PC-3 (cell line): ENCODE results near the gene ENHO. TPM values are rescaled to one million over a fixed set of nuclear protein-coding genes. Genes with fewer than 3 reads are reported as not detected.

Experiments
- ATAC-seq: fragments of 200-7000 bp; cut with Tn5 transposase; 2 replicates; pipeline ENCODE4 v1.9.1; 2020; ENCODE audit warnings: mild to moderate bottlenecking, moderate library complexity
- BruUV-seq: library from RNA; stranded (reverse); fragments of 400-500 nt; replicated peaks from 2 replicates; lab custom pipeline; 2021; lab: Mats Ljungman, UMichigan
- CTCF ChIA-PET: fragments of 300-600 bp; sonication (Branson Sonifier 250); formaldehyde crosslinking; loops from one replicate; lab custom pipeline; 2022; ENCODE audit warnings: antibody characterized with exemption; lab: Charles Lee
- POLR2A ChIA-PET: fragments of 300-600 bp; sonication (Branson Sonifier 250); formaldehyde crosslinking; loops from one replicate; lab custom pipeline; 2022; ENCODE audit warnings: antibody characterized with exemption; ENCODE audit not compliant: unreplicated experiment; lab: Charles Lee
- DNase-seq: peaks from one replicate; pipeline ENCODE4 v3.0.0-alpha.2; 2015
- H2AFZ ChIP-seq: fragments of 300-600 bp; sonication (generic); 2 replicates; pipeline ENCODE4 v1.6.0; 2016; ENCODE audit warnings: antibody characterized with exemption, low read length
- H3F3A ChIP-seq: fragments of 300-600 bp; sonication (generic); one replicate; pipeline ENCODE4 v1.6.0; 2017; ENCODE audit warnings: antibody characterized with exemption, low read length, control low read depth, mild to moderate bottlenecking; ENCODE audit not compliant: unreplicated experiment
- H3K27ac ChIP-seq: fragments of 300-600 bp; sonication (generic); 2 replicates; pipeline ENCODE4 v1.5.1; 2016; ENCODE audit warnings: mild to moderate bottlenecking, low read length
- H3K27me3 ChIP-seq: fragments of 300-600 bp; sonication (generic); 2 replicates; pipeline ENCODE4 v1.6.1; 2016; ENCODE audit warnings: low read length, mixed read lengths
- H3K36me3 ChIP-seq: fragments of 300-600 bp; sonication (generic); 2 replicates; pipeline ENCODE4 v1.6.1; 2016; ENCODE audit warnings: low read depth, mixed run types, low read length, mixed read lengths
- H3K4me1 ChIP-seq: fragments of 300-600 bp; sonication (generic); 2 replicates; pipeline ENCODE4 v1.5.1; 2016; ENCODE audit warnings: low read length; ENCODE audit not compliant: insufficient read depth
- H3K4me2 ChIP-seq: fragments of 300-600 bp; sonication (generic); 2 replicates; pipeline ENCODE4 v1.6.0; 2016; ENCODE audit warnings: low read length
- H3K4me3 ChIP-seq: fragments of 300-600 bp; sonication (generic); 2 replicates; pipeline ENCODE4 v1.5.1; 2016; ENCODE audit warnings: mild to moderate bottlenecking, low read length, mixed read lengths
- H3K79me2 ChIP-seq: fragments of 300-600 bp; sonication (generic); 2 replicates; pipeline ENCODE4 v1.6.1; 2017; ENCODE audit warnings: low read length, mixed read lengths
- H3K9ac ChIP-seq: fragments of 300-600 bp; sonication (generic); 2 replicates; pipeline ENCODE4 v1.6.0; 2016; ENCODE audit warnings: mild to moderate bottlenecking, low read length
- H3K9me2 ChIP-seq: fragments of 300-600 bp; sonication (generic); replicated peaks from 2 replicates; pipeline ENCODE4 v1.6.1; 2016; ENCODE audit warnings: mixed run types, low read length, mixed read lengths
- H3K9me3 ChIP-seq: fragments of 300-600 bp; sonication (generic); 2 replicates; pipeline ENCODE4 v1.6.1; 2016; ENCODE audit warnings: low read length, mixed read lengths
- H4K20me1 ChIP-seq: fragments of 300-600 bp; sonication (generic); 2 replicates; pipeline ENCODE4 v1.6.1; 2016; ENCODE audit warnings: low read length, mixed read lengths
- EZH2 ChIP-seq: fragments of 300-600 bp; sonication (generic); IDR thresholded peaks from one replicate; pipeline ENCODE4 v1.6.1; 2017; ENCODE audit warnings: antibody characterized with exemption, mild to moderate bottlenecking, low read length; ENCODE audit not compliant: unreplicated experiment
- EZH2phosphoT487 ChIP-seq: fragments of 300-600 bp; sonication (generic); IDR thresholded peaks from 2 replicates; pipeline ENCODE4 v1.6.1; 2018; ENCODE audit warnings: mild to moderate bottlenecking, antibody characterized with exemption, low read length, borderline replicate concordance
- intact Hi-C: fragments of 100-400 bp; cut with micrococcal nuclease; formaldehyde crosslinking; loops from 2 replicates; pipeline ENCODE4 v1.9.0; 2023
- total RNA-seq: library from RNA; depleted of rRNA; stranded (reverse); fragments of >200 nt; gene quantifications from 2 replicates; pipeline ENCODE4 v1.2.3, GENCODE V29; 2014
- TF ChIP-seq, protein P1 (sequence below): fragments of 300-600 bp; sonication (generic); conservative IDR thresholded peaks from 2 replicates; pipeline ENCODE4 v1.5.1; 2017; ENCODE audit warnings: antibody characterized with exemption, low read depth, mild to moderate bottlenecking, low read length

ENHO gene
- total RNA-seq, 1 experiment from 2014 or later = 1.3 TPM

DNA sequence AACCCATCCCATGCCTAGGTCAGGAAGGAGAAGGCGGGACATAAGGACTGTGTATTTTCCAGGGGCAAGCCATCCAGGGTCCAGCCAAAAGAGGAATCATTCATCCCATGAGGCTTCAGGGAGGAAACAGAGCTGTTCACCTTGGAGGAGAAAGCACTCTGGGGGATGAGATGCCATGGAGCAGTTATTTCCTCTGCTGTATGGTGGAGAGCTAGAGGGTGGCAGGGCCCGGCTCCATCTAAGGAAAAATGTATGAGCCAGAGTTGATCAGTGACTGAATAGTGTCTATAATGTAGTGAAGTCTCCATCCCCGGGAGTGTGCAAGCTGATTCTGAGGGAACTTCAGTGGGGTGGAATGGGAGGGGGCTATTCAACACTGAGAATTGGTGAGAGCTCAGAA lies 8.0 kb downstream of the ENHO start:
- Histone ChIP-seq H3K9ac (no peak overlapping the region), H3K36me3 (no peaks in the 10 kb centered on the region), H3K79me2 (no peaks in the 10 kb centered on the region), H3K4me1 (no peaks in the 10 kb centered on the region), H3F3A (no peaks in the 10 kb centered on the region), H3K9me2 (no peaks in the 10 kb centered on the region), H3K4me2 (no peak overlapping the region), H3K4me3 (no peak overlapping the region), H3K9me3 (no peaks in the 10 kb centered on the region), H3K27me3 (no peaks in the 10 kb centered on the region), H3K27ac (no peak overlapping the region), H2AFZ (no peak overlapping the region), H4K20me1 (no peaks in the 10 kb centered on the region)
- CTCF ChIA-PET = no interaction called here
- intact Hi-C loops = no loop called here
- no TSS peak for BruUV-seq
- no peak for TF ChIP-seq EZH2phosphoT487
- no peak for TF ChIP-seq EZH2
- TF ChIP-seq, protein P1, sequence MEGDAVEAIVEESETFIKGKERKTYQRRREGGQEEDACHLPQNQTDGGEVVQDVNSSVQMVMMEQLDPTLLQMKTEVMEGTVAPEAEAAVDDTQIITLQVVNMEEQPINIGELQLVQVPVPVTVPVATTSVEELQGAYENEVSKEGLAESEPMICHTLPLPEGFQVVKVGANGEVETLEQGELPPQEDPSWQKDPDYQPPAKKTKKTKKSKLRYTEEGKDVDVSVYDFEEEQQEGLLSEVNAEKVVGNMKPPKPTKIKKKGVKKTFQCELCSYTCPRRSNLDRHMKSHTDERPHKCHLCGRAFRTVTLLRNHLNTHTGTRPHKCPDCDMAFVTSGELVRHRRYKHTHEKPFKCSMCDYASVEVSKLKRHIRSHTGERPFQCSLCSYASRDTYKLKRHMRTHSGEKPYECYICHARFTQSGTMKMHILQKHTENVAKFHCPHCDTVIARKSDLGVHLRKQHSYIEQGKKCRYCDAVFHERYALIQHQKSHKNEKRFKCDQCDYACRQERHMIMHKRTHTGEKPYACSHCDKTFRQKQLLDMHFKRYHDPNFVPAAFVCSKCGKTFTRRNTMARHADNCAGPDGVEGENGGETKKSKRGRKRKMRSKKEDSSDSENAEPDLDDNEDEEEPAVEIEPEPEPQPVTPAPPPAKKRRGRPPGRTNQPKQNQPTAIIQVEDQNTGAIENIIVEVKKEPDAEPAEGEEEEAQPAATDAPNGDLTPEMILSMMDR = no peak
- ATAC-seq (no peak), DNase-seq (no peak)
- POLR2A ChIA-PET = no interaction called here

DNA sequence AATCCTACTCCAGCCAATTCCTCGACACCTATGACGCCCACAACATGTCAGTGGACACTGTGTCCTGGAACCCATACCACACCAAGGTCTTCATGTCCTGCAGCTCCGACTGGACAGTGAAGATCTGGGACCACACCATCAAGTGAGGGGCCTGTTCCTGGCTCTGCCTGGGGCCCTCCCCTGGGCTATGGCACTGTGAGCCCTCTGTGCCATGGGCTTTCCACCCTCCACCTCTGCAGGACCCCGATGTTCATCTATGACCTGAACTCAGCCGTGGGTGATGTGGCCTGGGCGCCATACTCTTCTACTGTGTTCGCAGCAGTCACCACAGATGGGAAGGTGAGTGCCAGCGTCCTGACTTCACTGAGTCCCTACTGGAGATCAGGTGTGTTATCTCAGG lies 8.4 kb downstream of the ENHO start:
- H3K36me3 ChIP-seq = no peaks in the 10 kb centered on the region
- H3K4me2 ChIP-seq = no peak overlapping the region
- POLR2A ChIA-PET = no interaction called here
- H3K9ac ChIP-seq = no peak overlapping the region
- no peaks in the 10 kb centered on the region for H3K4me1 ChIP-seq
- TF ChIP-seq EZH2phosphoT487 (no peak), EZH2 (no peak)
- TF ChIP-seq, protein P1 = no peak
- no peaks in the 10 kb centered on the region for H3F3A ChIP-seq
- intact Hi-C loops = no loop called here
- BruUV-seq = no TSS peak
- DNase-seq (no peak), ATAC-seq (no peak)
- no peaks in the 10 kb centered on the region for H3K9me2 ChIP-seq
- no peaks in the 10 kb centered on the region for H4K20me1 ChIP-seq
- H3K79me2 ChIP-seq = no peaks in the 10 kb centered on the region
- CTCF ChIA-PET = no interaction called here
- H3K4me3 ChIP-seq = no peak overlapping the region
- no peak overlapping the region for H2AFZ ChIP-seq
- no peaks in the 10 kb centered on the region for H3K27me3 ChIP-seq
- H3K9me3 ChIP-seq = no peaks in the 10 kb centered on the region
- no peak overlapping the region for H3K27ac ChIP-seq

DNA sequence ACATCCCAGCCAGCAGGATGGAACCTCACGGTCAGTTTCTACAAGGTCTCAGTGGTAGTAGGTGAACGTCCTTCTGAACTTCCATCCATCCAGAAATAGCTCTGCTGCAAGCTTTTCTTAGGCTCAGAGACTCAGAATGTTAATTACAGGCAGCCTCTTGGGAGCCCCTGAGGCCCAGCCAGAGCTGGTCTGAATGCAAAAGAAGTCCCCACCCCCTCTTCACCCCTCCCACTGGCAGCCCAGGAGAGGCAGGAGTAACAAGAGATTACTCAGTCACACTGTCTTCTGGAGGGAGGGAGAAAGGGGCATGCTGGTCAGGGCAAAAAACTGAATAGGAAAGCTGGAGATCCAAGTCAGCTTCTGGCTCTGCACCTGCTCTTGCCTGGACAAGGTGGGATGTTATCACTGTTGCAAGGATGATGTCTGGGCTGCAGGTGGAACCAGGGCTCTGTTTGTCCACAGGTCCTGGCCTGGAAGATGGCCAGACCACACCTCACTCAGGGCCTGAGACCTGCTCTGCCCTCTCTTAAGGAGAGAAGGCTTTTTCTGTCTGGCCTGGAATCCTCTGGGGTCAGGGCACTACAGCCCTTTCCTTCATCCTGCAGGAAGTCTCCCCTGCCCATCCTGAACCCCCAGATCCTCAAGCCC lies 9.1 kb downstream of the ENHO start:
- no peaks in the 10 kb centered on the region for H3K36me3 ChIP-seq
- H3K9me2 ChIP-seq = no peaks in the 10 kb centered on the region
- H3K9me3 ChIP-seq = no peaks in the 10 kb centered on the region
- DNase-seq = peak; percentile 2
- TF ChIP-seq EZH2 (no peak), EZH2phosphoT487 (no peak)
- TF ChIP-seq, protein P1 = no peak
- H3K4me3 ChIP-seq = no peak overlapping the region
- H3K4me1 ChIP-seq = no peaks in the 10 kb centered on the region
- no peak overlapping the region for H3K27ac ChIP-seq
- no peak overlapping the region for H3K9ac ChIP-seq
- H3K27me3 ChIP-seq = no peaks in the 10 kb centered on the region
- H3K79me2 ChIP-seq = no peaks in the 10 kb centered on the region
- no TSS peak for BruUV-seq
- intact Hi-C loops = no loop called here
- H3F3A ChIP-seq = no peaks in the 10 kb centered on the region
- ATAC-seq = no peak
- ChIA-PET CTCF (no interaction called here), POLR2A (interaction anchor here (0.7 kb wide), 1 partner anchor 1178 kb away, joined by 5 read pairs; no protein-coding TSS in a partner anchor)
- H2AFZ ChIP-seq = no peak overlapping the region
- H3K4me2 ChIP-seq = no peak overlapping the region
- H4K20me1 ChIP-seq = no peaks in the 10 kb centered on the region
